ENCODE data around the gene HSPA1A. TPM values are rescaled to one million over a fixed set of nuclear protein-coding genes. Genes with fewer than 3 reads are reported as not detected.
A peak's percentile ranks its signal among the peaks of the same experiment; 100 is the strongest.

The HSPA1A gene
- total RNA-seq, 1 donor from 2014 or later, result 116 TPM

DNA sequence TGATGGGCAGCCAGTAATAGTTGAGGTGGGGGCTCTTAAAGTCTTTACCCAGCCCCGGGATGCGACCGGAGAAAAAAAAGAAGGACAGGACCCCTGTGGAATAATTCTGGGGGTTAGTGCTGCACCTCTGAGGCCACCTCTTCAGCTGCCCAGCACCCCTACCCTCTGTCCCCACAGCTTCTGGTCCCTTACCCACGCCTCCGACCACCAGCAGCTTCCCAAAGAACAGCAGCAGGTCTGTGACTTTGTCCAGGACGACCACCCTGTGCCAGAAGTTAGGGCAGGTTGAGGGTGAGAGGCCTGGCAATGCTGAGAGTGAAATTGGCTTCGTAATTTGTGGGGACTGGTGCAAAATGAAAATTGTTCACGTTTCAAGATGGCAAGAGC lies 49.5 kb downstream of the HSPA1A start:
- TF ChIP-seq, protein P1, sequence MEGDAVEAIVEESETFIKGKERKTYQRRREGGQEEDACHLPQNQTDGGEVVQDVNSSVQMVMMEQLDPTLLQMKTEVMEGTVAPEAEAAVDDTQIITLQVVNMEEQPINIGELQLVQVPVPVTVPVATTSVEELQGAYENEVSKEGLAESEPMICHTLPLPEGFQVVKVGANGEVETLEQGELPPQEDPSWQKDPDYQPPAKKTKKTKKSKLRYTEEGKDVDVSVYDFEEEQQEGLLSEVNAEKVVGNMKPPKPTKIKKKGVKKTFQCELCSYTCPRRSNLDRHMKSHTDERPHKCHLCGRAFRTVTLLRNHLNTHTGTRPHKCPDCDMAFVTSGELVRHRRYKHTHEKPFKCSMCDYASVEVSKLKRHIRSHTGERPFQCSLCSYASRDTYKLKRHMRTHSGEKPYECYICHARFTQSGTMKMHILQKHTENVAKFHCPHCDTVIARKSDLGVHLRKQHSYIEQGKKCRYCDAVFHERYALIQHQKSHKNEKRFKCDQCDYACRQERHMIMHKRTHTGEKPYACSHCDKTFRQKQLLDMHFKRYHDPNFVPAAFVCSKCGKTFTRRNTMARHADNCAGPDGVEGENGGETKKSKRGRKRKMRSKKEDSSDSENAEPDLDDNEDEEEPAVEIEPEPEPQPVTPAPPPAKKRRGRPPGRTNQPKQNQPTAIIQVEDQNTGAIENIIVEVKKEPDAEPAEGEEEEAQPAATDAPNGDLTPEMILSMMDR (conservative IDR thresholded peaks at IDR 0.05; ENCODE audit: low read depth, low read length), result no peak
- no peak for DNase-seq (ENCODE audit: low read depth)
- H3K4me3 ChIP-seq (ENCODE audit: low read depth, low read length), result no peak overlapping the region

DNA sequence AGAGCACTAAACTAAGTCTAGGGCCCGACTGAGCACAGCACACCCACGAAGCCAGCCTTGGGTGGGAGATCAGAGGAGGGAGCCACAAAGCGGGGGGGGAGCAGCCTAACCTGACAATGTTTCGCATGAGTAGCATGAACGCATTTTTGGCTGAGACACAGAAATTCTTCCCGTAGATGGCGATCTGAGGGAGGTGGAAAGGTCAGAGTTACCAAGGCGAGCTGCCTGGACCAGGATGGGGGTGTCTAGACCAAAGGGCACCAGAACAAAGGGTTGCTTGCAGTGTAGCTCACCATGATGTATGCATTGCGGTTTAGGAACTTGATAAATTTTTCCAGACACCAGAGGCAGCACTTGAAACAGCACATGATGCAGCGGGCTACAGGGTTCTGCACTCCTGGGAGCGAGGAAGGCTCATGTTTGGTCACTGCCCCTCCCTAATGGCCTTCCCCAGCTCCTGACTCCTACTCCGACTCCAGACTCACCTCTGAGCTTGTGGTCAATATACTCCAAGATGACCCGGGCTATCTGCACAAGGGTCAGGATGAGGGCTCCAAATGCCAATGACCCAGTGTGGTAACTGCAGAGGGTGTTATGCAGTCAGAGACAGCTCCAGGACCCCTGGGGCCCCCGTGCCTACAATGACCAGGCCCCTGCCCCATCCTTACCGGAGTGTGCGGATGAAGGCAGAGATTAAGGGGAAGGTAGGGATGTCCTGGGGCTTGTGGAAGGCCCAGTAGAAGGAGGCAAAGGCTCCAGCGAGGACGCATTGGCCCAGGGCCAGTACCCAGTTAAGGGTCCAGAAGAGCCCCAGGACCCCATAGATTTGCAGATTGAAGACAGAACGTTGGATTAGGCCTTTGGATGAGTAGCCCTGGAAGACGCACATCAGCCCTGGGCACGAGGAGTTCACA lies 50.1 kb downstream of the HSPA1A start:
- H3K4me3 ChIP-seq (ENCODE audit: low read depth, low read length), result no peak overlapping the region
- TF ChIP-seq, protein P1 (conservative IDR thresholded peaks at IDR 0.05; ENCODE audit: low read depth, low read length), result no peak
- DNase-seq (ENCODE audit: low read depth), result peak; percentile 36

Other genes with a start within 250 kb of the HSPA1A start
- not detected in 2 replicates for gene LTA, start 243.3 kb upstream of the HSPA1A start, total RNA-seq
- 13.9 and 14.2 TPM in 2 replicates for gene TNF, start 240.0 kb upstream of the HSPA1A start, total RNA-seq
- 12.0 and 50.8 TPM in 2 replicates for gene LTB, start 233.1 kb upstream of the HSPA1A start, total RNA-seq
- gene LST1, start 229.3 kb upstream of the HSPA1A start, total RNA-seq, result not detected in 2 replicates
- gene NCR3, start 222.5 kb upstream of the HSPA1A start, total RNA-seq, result not detected in 2 replicates
- not detected in 2 replicates for gene AIF1, start 200.3 kb upstream of the HSPA1A start, total RNA-seq
- gene PRRC2A, start 194.8 kb upstream of the HSPA1A start, total RNA-seq, result 81.2 and 93.0 TPM in 2 replicates
- gene BAG6, start 162.9 kb upstream of the HSPA1A start, total RNA-seq, result 307 and 331 TPM in 2 replicates
- 0.72 and 0.81 TPM in 2 replicates for gene APOM, start 159.6 kb upstream of the HSPA1A start, total RNA-seq
- 17.2 and 19.3 TPM in 2 replicates for gene C6orf47, start 154.8 kb upstream of the HSPA1A start, total RNA-seq
- gene GPANK1, start 150.5 kb upstream of the HSPA1A start, total RNA-seq, result 16.0 and 32.9 TPM in 2 replicates
- gene CSNK2B, start 149.5 kb upstream of the HSPA1A start, total RNA-seq, result 313 and 435 TPM in 2 replicates
- 1.1 and 4.0 TPM in 2 replicates for gene LY6G5B, start 145.6 kb upstream of the HSPA1A start, total RNA-seq
- 0.94 and 1.1 TPM in 2 replicates for gene LY6G5C, start 134.5 kb upstream of the HSPA1A start, total RNA-seq
- 25.4 and 35.6 TPM in 2 replicates for gene ABHD16A, start 112.2 kb upstream of the HSPA1A start, total RNA-seq
- gene LY6G6F, start 108.7 kb upstream of the HSPA1A start, total RNA-seq, result not detected in 2 replicates
- gene LY6G6D, start 100.2 kb upstream of the HSPA1A start, total RNA-seq, result not detected in 2 replicates
- gene LY6G6C, start 93.8 kb upstream of the HSPA1A start, total RNA-seq, result not detected in 2 replicates
- not detected in 2 replicates for gene MPIG6B, start 92.2 kb upstream of the HSPA1A start, total RNA-seq
- 61.1 and 87.2 TPM in 2 replicates for gene DDAH2, start 86.2 kb upstream of the HSPA1A start, total RNA-seq
- gene CLIC1, start 79.0 kb upstream of the HSPA1A start, total RNA-seq, result 938 and 1,262 TPM in 2 replicates
- 18.4 and 30.4 TPM in 2 replicates for gene MSH5, start 75.5 kb upstream of the HSPA1A start, total RNA-seq
- gene SAPCD1, start 52.9 kb upstream of the HSPA1A start, total RNA-seq, result 0.94 and 4.4 TPM in 2 replicates
- gene VWA7, start 38.2 kb upstream of the HSPA1A start, total RNA-seq, result 0.65 and 2.2 TPM in 2 replicates
- gene VARS1, start 19.8 kb upstream of the HSPA1A start, total RNA-seq, result 113 and 166 TPM in 2 replicates
- gene LSM2, start 8.6 kb upstream of the HSPA1A start, total RNA-seq, result 112 and 157 TPM in 2 replicates
- gene HSPA1L, start 260 bp upstream of the HSPA1A start, total RNA-seq, result 0.29 and 0.35 TPM in 2 replicates
- 58.4 and 136 TPM in 2 replicates for gene HSPA1B, start 12.2 kb downstream of the HSPA1A start, total RNA-seq
- gene NEU1, start 47.3 kb downstream of the HSPA1A start, total RNA-seq, result 65.2 and 68.6 TPM in 2 replicates
- gene SLC44A4, start 63.5 kb downstream of the HSPA1A start, total RNA-seq, result 12.4 and 24.0 TPM in 2 replicates
- gene EHMT2, start 82.2 kb downstream of the HSPA1A start, total RNA-seq, result 44.0 and 54.6 TPM in 2 replicates
- gene ZBTB12, start 86.5 kb downstream of the HSPA1A start, total RNA-seq, result 1.5 TPM in 2 replicates
- not detected in 2 replicates for gene C2, start 112.2 kb downstream of the HSPA1A start, total RNA-seq
- gene CFB, start 130.6 kb downstream of the HSPA1A start, total RNA-seq, result 0.81 and 2.2 TPM in 2 replicates
- 113 and 132 TPM in 2 replicates for gene NELFE, start 143.4 kb downstream of the HSPA1A start, total RNA-seq
- 42.0 and 51.9 TPM in 2 replicates for gene SKIC2, start 143.6 kb downstream of the HSPA1A start, total RNA-seq
- gene DXO, start 156.6 kb downstream of the HSPA1A start, total RNA-seq, result 20.0 and 20.9 TPM in 2 replicates
- 1.0 and 1.6 TPM in 2 replicates for gene C4A, start 166.5 kb downstream of the HSPA1A start, total RNA-seq
- gene C4B, start 199.3 kb downstream of the HSPA1A start, total RNA-seq, result 1.1 and 1.2 TPM in 2 replicates
- gene CYP21A2, start 222.9 kb downstream of the HSPA1A start, total RNA-seq, result not detected in 2 replicates

Data from epithelial cell of proximal tubule (primary cell).